SK-N-SH (cell line): ENCODE data around the gene MEF2C. TPM values are rescaled to one million over a fixed set of nuclear protein-coding genes. Genes with fewer than 3 reads are reported as not detected.
A peak's percentile ranks its signal among the peaks of the same experiment; 100 is the strongest.

Experiments used
- CTCF ChIA-PET: fragments of 300-600, 350-600 bp; formaldehyde crosslinking; extraction: SDS; loops from one replicate; lab custom pipeline; 2021; lab: Yijun Ruan, JAX
- POLR2A ChIA-PET: fragments of 350-600 bp; sonication (Branson Sonifier 250); formaldehyde crosslinking; extraction: SDS; loops from one replicate; lab custom pipeline; 2020; ENCODE audit warnings: antibody characterized with exemption, inconsistent platforms; lab: Yijun Ruan, JAX
- DNase-seq: peaks from one replicate; pipeline ENCODE4 v3.0.0; 2012
- H2AFZ ChIP-seq: fragments of 200-600 bp; sonication (generic); 2 replicates; pipeline ENCODE4 v1.8.1; 2016; ENCODE audit warnings: antibody characterized with exemption, mild to moderate bottlenecking, low read depth
- H3F3A ChIP-seq: fragments of 200-600 bp; sonication (generic); replicated peaks from 2 replicates; pipeline ENCODE3; 2016; ENCODE audit warnings: antibody characterized with exemption, mild to moderate bottlenecking; ENCODE audit not compliant: insufficient read depth
- H3K27ac ChIP-seq, 2 experiments: fragments of 200-500 bp in 1 of 2; fragments of 200-600 bp in 1 of 2; sonication (Bioruptor generic) in 1 of 2; sonication (generic), shearing (Covaris generic) in 1 of 2; 2 replicates each; pipeline versions ENCODE4 v1.5.1 to v1.6.1; 2014 to 2016; ENCODE audit warnings: low read depth in 2 of 2, inconsistent platforms in 1 of 2, low read length in 1 of 2, mild to moderate bottlenecking in 1 of 2, mixed read lengths in 1 of 2
- H3K27me3 ChIP-seq: fragments of 200-600 bp; sonication (generic), shearing (Covaris generic); 2 replicates; pipeline ENCODE4 v1.6.1; 2016; ENCODE audit warnings: mixed run types; ENCODE audit not compliant: insufficient read depth
- H3K36me3 ChIP-seq, 2 experiments: fragments of 200-500 bp in 1 of 2; fragments of 200-600 bp in 1 of 2; sonication (Bioruptor generic) in 1 of 2; sonication (generic) in 1 of 2; replicated peaks in 1 of 2; 2 replicates each; pipeline versions ENCODE3 to v1.5.1; 2014 to 2016; ENCODE audit warnings: low read length in 1 of 2, mild to moderate bottlenecking in 1 of 2; ENCODE audit not compliant: insufficient read depth in 2 of 2, control insufficient read depth in 1 of 2
- H3K4me1 ChIP-seq, 2 experiments: fragments of 200-500 bp in 1 of 2; fragments of 200-600 bp in 1 of 2; sonication (Bioruptor generic) in 1 of 2; sonication (generic), shearing (Covaris generic) in 1 of 2; 2 replicates each; pipeline versions ENCODE4 v1.5.1 to v1.6.1; 2014 to 2016; ENCODE audit warnings: low read depth in 1 of 2, low read length in 1 of 2, mixed run types in 1 of 2; ENCODE audit not compliant: insufficient read depth in 2 of 2, control insufficient read depth in 1 of 2
- H3K4me2 ChIP-seq: fragments of 200-600 bp; sonication (generic), shearing (Covaris generic); 2 replicates; pipeline ENCODE4 v1.6.1; 2017; ENCODE audit warnings: mixed run types
- H3K4me3 ChIP-seq, 2 experiments: fragments of 200-500 bp in 1 of 2; fragments of 200-600 bp in 1 of 2; sonication (Bioruptor generic) in 1 of 2; sonication (generic), shearing (Covaris generic) in 1 of 2; 2 replicates each; pipeline versions ENCODE4 v1.5.1 to v1.8.1; 2014 to 2016; ENCODE audit warnings: low read depth in 2 of 2, inconsistent platforms in 1 of 2, low read length in 1 of 2, mild to moderate bottlenecking in 1 of 2, mixed read lengths in 1 of 2, moderate library complexity in 1 of 2
- H3K79me2 ChIP-seq: fragments of 200-600 bp; sonication (generic); 2 replicates; pipeline ENCODE4 v1.8.1; 2017; ENCODE audit warnings: mild to moderate bottlenecking; ENCODE audit not compliant: insufficient read depth
- H3K9ac ChIP-seq: fragments of 200-600 bp; sonication (generic); 2 replicates; pipeline ENCODE4 v1.6.1; 2017; ENCODE audit warnings: mixed run types
- H3K9me2 ChIP-seq: fragments of 200-600 bp; sonication (generic); 2 replicates; pipeline ENCODE4 v1.6.1; 2017; ENCODE audit warnings: mixed run types
- H3K9me3 ChIP-seq: fragments of 200-600 bp; sonication (generic); 2 replicates; pipeline ENCODE4 v1.6.1; 2017; ENCODE audit warnings: mixed run types, mild to moderate bottlenecking, moderate library complexity
- H4K20me1 ChIP-seq: fragments of 200-600 bp; sonication (generic); 2 replicates; pipeline ENCODE4 v1.6.1; 2017; ENCODE audit warnings: mild to moderate bottlenecking, mixed run types; ENCODE audit not compliant: insufficient read depth
- CHD2 ChIP-seq: fragments of 150-350 bp; IDR thresholded peaks from 2 replicates; pipeline ENCODE4 v1.6.1; 2018; ENCODE audit warnings: low read length; ENCODE audit not compliant: partially characterized antibody
- EP300 ChIP-seq, 2 experiments: IDR thresholded peaks; 2 replicates each; pipeline versions ENCODE4 v1.4.0 to v1.6.1; 2012; ENCODE audit warnings: borderline replicate concordance in 1 of 2, low read depth in 1 of 2, low read length in 1 of 2
- EZH2phosphoT487 ChIP-seq: fragments of 200-600 bp; sonication (generic); IDR thresholded peaks from 2 replicates; pipeline ENCODE4 v1.6.1; 2017; ENCODE audit warnings: low read depth, mixed run types, mild to moderate bottlenecking, antibody characterized with exemption, moderate library complexity, borderline replicate concordance
- FOXJ3 ChIP-seq: sonication (generic); formaldehyde crosslinking; IDR thresholded peaks from 2 replicates; pipeline ENCODE4 v1.5.1; 2020; ENCODE audit warnings: mild to moderate bottlenecking, missing genetic modification reagents
- GATA2 ChIP-seq: sonication (generic); formaldehyde crosslinking; IDR thresholded peaks from 2 replicates; pipeline ENCODE4 v1.5.0; 2020; ENCODE audit warnings: mild to moderate bottlenecking, missing genetic modification reagents
- JUND ChIP-seq: IDR thresholded peaks from 2 replicates; pipeline ENCODE4 v1.4.0; 2012
- MEF2A ChIP-seq: IDR thresholded peaks from 2 replicates; pipeline ENCODE4 v1.4.0; 2012; ENCODE audit warnings: low read depth, borderline replicate concordance
- NFIC ChIP-seq: IDR thresholded peaks from 2 replicates; pipeline ENCODE4 v1.4.0; 2012; ENCODE audit warnings: borderline replicate concordance
- NRF1 ChIP-seq: IDR thresholded peaks from 2 replicates; pipeline ENCODE4 v1.6.1; 2012; ENCODE audit warnings: low read depth, mild to moderate bottlenecking, low read length
- RAD21 ChIP-seq: IDR thresholded peaks from 2 replicates; pipeline ENCODE4 v1.6.1; 2012; ENCODE audit warnings: mild to moderate bottlenecking, low read length
- RCOR1 ChIP-seq: fragments of 150-350 bp; IDR thresholded peaks from 2 replicates; pipeline ENCODE4 v1.6.1; 2017; ENCODE audit warnings: antibody characterized with exemption, low read length
- RFX5 ChIP-seq: IDR thresholded peaks from 2 replicates; pipeline ENCODE4 v1.6.1; 2012; ENCODE audit warnings: mild to moderate bottlenecking, improper control_type of control experiment, low read length
- SIN3A ChIP-seq: IDR thresholded peaks from 2 replicates; pipeline ENCODE4 v1.6.1; 2012; ENCODE audit warnings: low read depth, mild to moderate bottlenecking, low read length, moderate library complexity, borderline replicate concordance
- TAF1 ChIP-seq: IDR thresholded peaks from 2 replicates; pipeline ENCODE4 v1.6.1; 2012; ENCODE audit warnings: low read depth, mild to moderate bottlenecking, low read length, moderate library complexity, borderline replicate concordance
- TCF12 ChIP-seq: IDR thresholded peaks from 2 replicates; pipeline ENCODE4 v1.4.0; 2012
- USF1 ChIP-seq: IDR thresholded peaks from 2 replicates; pipeline ENCODE4 v1.4.0; 2012; ENCODE audit warnings: low read depth, borderline replicate concordance
- WGBS: methylation state at CpG from one replicate; pipeline ENCODE4 v1.1.6; 2017; ENCODE audit warnings: low lambda C conversion rate; 5-methylcytosine and 5-hydroxymethylcytosine counted together
- polyA plus RNA-seq, 3 experiments: library from polyadenylated mRNA; depleted of rRNA; stranded (reverse); fragments of >200 nt; gene quantifications; 2 replicates each; pipeline ENCODE4 v1.2.3, GENCODE V29; 2012
- TF ChIP-seq, protein P1 (sequence below): IDR thresholded peaks from 2 replicates; pipeline ENCODE4 v1.4.0; 2012; ENCODE audit warnings: low read depth, borderline replicate concordance

Gene MEF2C
- polyA plus RNA-seq, 1 of the 3 experiments (the other 2 are of a cell fraction): 1.2 TPM

GRCh38 chr5:88824892-88825583 lies 57.9 kb downstream of the MEF2C start:
- H3K9me2 ChIP-seq: peaks cover 5% of the 10 kb centered on the region; the same call in 1 of the 2 replicates
- POLR2A ChIA-PET: no interaction called here
- H2AFZ ChIP-seq: peak overlapping the region; percentile 53
- H3K4me3 ChIP-seq: peak overlapping the region in 1 of 2 experiments; percentile 4; a peak in 1 of 4 replicates
- no peaks in the 10 kb centered on the region for H3K79me2 ChIP-seq
- peak overlapping the region; percentile 6; the same call in 1 of the 2 replicates for H3K4me2 ChIP-seq
- TF ChIP-seq TCF12: 0 out of 2 replicates have a peak, but pooled peaks have one; percentile 37
- peak; percentile 54; the same call in 1 of the 2 replicates for TF ChIP-seq NFIC
- TF ChIP-seq EZH2phosphoT487: no peak
- no peak for TF ChIP-seq RFX5
- TF ChIP-seq, all 33 proteins: peak for 2
- no peak overlapping the region for H3K9ac ChIP-seq
- peaks cover 7% of the 10 kb centered on the region for H3F3A ChIP-seq
- no peaks in the 10 kb centered on the region for H3K27me3 ChIP-seq
- DNase-seq: no peak
- no peaks in the 10 kb centered on the region for H3K9me3 ChIP-seq
- WGBS: 44% methylated on average over 5 of the region's 5 CpGs
- CTCF ChIA-PET: no interaction called here
- H3K36me3 ChIP-seq: no peaks in the 10 kb centered on the region
- H4K20me1 ChIP-seq: no peaks in the 10 kb centered on the region
- H3K4me1 ChIP-seq: peaks cover 5 to 17% of the 10 kb centered on the region in 2 experiments
- no peak overlapping the region for H3K27ac ChIP-seq

GRCh38 chr5:88824141-88824540 lies 58.8 kb downstream of the MEF2C start:
- WGBS: 86% methylated on average over 4 of the region's 4 CpGs
- no peaks in the 10 kb centered on the region for H3K27me3 ChIP-seq
- POLR2A ChIA-PET: no interaction called here
- no peaks in the 10 kb centered on the region for H4K20me1 ChIP-seq
- TF ChIP-seq USF1 (no peak), SIN3A (no peak), CHD2 (no peak), RAD21 (no peak), JUND (no peak), TAF1 (no peak), TCF12 (no peak), EZH2phosphoT487 (no peak), RCOR1 (no peak), FOXJ3 (CRISPR knock-in tag) (no peak), GATA2 (CRISPR knock-in tag) (no peak), EP300 (IDR thresholded peaks at IDR 0.05; ENCODE audit: borderline replicate concordance in 1 of 2, low read depth in 1 of 2, low read length in 1 of 2) (no peak), MEF2A (no peak), NRF1 (no peak)
- TF ChIP-seq, protein P1, sequence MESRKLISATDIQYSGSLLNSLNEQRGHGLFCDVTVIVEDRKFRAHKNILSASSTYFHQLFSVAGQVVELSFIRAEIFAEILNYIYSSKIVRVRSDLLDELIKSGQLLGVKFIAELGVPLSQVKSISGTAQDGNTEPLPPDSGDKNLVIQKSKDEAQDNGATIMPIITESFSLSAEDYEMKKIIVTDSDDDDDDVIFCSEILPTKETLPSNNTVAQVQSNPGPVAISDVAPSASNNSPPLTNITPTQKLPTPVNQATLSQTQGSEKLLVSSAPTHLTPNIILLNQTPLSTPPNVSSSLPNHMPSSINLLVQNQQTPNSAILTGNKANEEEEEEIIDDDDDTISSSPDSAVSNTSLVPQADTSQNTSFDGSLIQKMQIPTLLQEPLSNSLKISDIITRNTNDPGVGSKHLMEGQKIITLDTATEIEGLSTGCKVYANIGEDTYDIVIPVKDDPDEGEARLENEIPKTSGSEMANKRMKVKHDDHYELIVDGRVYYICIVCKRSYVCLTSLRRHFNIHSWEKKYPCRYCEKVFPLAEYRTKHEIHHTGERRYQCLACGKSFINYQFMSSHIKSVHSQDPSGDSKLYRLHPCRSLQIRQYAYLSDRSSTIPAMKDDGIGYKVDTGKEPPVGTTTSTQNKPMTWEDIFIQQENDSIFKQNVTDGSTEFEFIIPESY: no peak
- no peak overlapping the region for H3K4me3 ChIP-seq
- no peak overlapping the region for H3K27ac ChIP-seq
- H3K79me2 ChIP-seq: no peaks in the 10 kb centered on the region
- no peaks in the 10 kb centered on the region for H3K36me3 ChIP-seq
- H3K4me2 ChIP-seq: no peak overlapping the region
- no peak overlapping the region for H3K9ac ChIP-seq
- H3K9me2 ChIP-seq: peaks cover 5% of the 10 kb centered on the region; the same call in 1 of the 2 replicates
- CTCF ChIA-PET: interaction anchor here (1.0 kb wide), 1 partner anchor 13 kb away, joined by 3 read pairs; no protein-coding TSS in a partner anchor
- H3K9me3 ChIP-seq: no peaks in the 10 kb centered on the region
- no peak overlapping the region for H2AFZ ChIP-seq
- peaks cover 7% of the 10 kb centered on the region for H3F3A ChIP-seq
- peaks cover 5 to 17% of the 10 kb centered on the region in 2 experiments for H3K4me1 ChIP-seq
- DNase-seq: no peak
